Esophagus squamous epithelium (tissue), 5 donors: Measurements from ENCODE around the gene LRRC4C. TPM values are rescaled to one million over a fixed set of nuclear protein-coding genes. Genes with fewer than 3 reads are reported as not detected.

Source experiments
- DNase-seq: peaks from one replicate; lab custom pipeline; 2025; lab: John Stamatoyannopoulos, UW
- H3K27ac ChIP-seq, 4 donors: fragments of 200-600 bp; sonication (generic); one replicate each; pipeline ENCODE4 v1.5.1; 2016 to 2019; ENCODE audit warnings: mild to moderate bottlenecking in 1 of 4
- H3K27me3 ChIP-seq, 4 donors: fragments of 200-600 bp; sonication (generic); 1 replicate in 3 of 4; 2 replicates in 1 of 4; pipeline versions ENCODE4 v1.5.1 to v1.6.0; 2017 to 2021; ENCODE audit warnings: antibody characterized with exemption in 1 of 4
- H3K36me3 ChIP-seq, 3 donors: fragments of 200-600 bp; sonication (generic); one replicate each; pipeline ENCODE4 v1.5.1; 2016 to 2019
- H3K4me1 ChIP-seq, 3 donors: fragments of 200-600 bp; sonication (generic); one replicate each; pipeline ENCODE4 v1.5.1; 2017 to 2019
- H3K4me3 ChIP-seq, 4 donors: fragments of 200-600 bp; sonication (generic); 1 replicate in 3 of 4; 2 replicates in 1 of 4; pipeline ENCODE4 v1.5.1; 2016 to 2019; ENCODE audit warnings: mild to moderate bottlenecking in 2 of 4, moderate library complexity in 1 of 4
- H3K9me3 ChIP-seq, 3 donors: fragments of 200-600 bp; sonication (generic); one replicate each; pipeline ENCODE4 v1.5.1; 2016 to 2019
- CTCF ChIP-seq, 6 experiments: fragments of 450-650 bp in 4 of 6; fragments of 200-600 bp in 2 of 6; sonication (generic) in 2 of 6; IDR thresholded peaks; one replicate each; pipeline ENCODE4 v1.5.1; 2016 to 2019; ENCODE audit warnings: antibody characterized with exemption in 6 of 6, mild to moderate bottlenecking in 4 of 6, moderate library complexity in 4 of 6
- POLR2A ChIP-seq, 4 donors: fragments of 450-650 bp; IDR thresholded peaks; one replicate each; pipeline ENCODE4 v1.6.1; 2017; ENCODE audit warnings: antibody characterized with exemption in 4 of 4, mild to moderate bottlenecking in 4 of 4, moderate library complexity in 3 of 4
- WGBS, 2 donors: methylation state at CpG; one replicate each; pipeline ENCODE4 v1.1.5; 2018; 5-methylcytosine and 5-hydroxymethylcytosine counted together
- intact Hi-C: fragments of 100-400 bp; cut with DNase I; formaldehyde crosslinking; loops from one replicate; pipeline ENCODE4 v1.15.0; 2022
- total RNA-seq, 4 donors: library from RNA; depleted of rRNA; stranded (reverse); fragments of >200 nt; gene quantifications; one replicate each; pipeline ENCODE4 v1.1.0, GENCODE V29; 2016
- donor health status: DM: yes; HTN: yes; CAD: no.

Gene LRRC4C
- total RNA-seq, 4 donors from 2014 or later, result 0.09 to 0.38 (median 0.30) TPM; not detected in 1

GRCh38 chr11:40401132-40401853 is 1058.2 kb downstream of the LRRC4C start:
- no peak overlapping the region for H3K4me3 ChIP-seq
- no peak for DNase-seq
- TF ChIP-seq CTCF (IDR thresholded peaks at IDR 0.05) (no peak), POLR2A (IDR thresholded peaks at IDR 0.05) (no peak)
- no peaks in the 10 kb centered on the region for H3K36me3 ChIP-seq
- intact Hi-C loops, result no loop called here
- no peaks in the 10 kb centered on the region for H3K27me3 ChIP-seq
- H3K9me3 ChIP-seq, result no peaks in the 10 kb centered on the region
- 13 to 23% methylated on average over 4 of the region's 4 CpGs for WGBS, 2 donors
- no peaks in the 10 kb centered on the region for H3K4me1 ChIP-seq
- no peak overlapping the region for H3K27ac ChIP-seq

- H3K27ac ChIP-seq, result no peak overlapping the region
- H3K4me1 ChIP-seq, result no peaks in the 10 kb centered on the region
- DNase-seq, result no peak
- WGBS, 2 donors, result 25 to 28% methylated on average over 3 of the region's 3 CpGs
- no peaks in the 10 kb centered on the region for H3K9me3 ChIP-seq
- H3K4me3 ChIP-seq, result no peak overlapping the region
- no peaks in the 10 kb centered on the region for H3K36me3 ChIP-seq
- TF ChIP-seq POLR2A (IDR thresholded peaks at IDR 0.05) (no peak), CTCF (IDR thresholded peaks at IDR 0.05) (no peak)
- no peaks in the 10 kb centered on the region for H3K27me3 ChIP-seq
- intact Hi-C loops, result no loop called here
Observed at GRCh38 chr11:40397141-40397540, 1062.3 kb downstream of the LRRC4C start.

- 81% methylated on average over 3 of the region's 3 CpGs for WGBS, 2 donors
- no peak for TF ChIP-seq CTCF (IDR thresholded peaks at IDR 0.05)
- no peak for TF ChIP-seq POLR2A (IDR thresholded peaks at IDR 0.05)
- intact Hi-C loops, result no loop called here
Observed at GRCh38 chr11:40393511-40393910, 1065.9 kb downstream of the LRRC4C start.

GRCh38 chr11:40391679-40392078 is 1067.8 kb downstream of the LRRC4C start:
- no peak overlapping the region for H3K4me3 ChIP-seq
- DNase-seq, result no peak
- H3K27me3 ChIP-seq, result no peaks in the 10 kb centered on the region
- no peaks in the 10 kb centered on the region for H3K9me3 ChIP-seq
- H3K36me3 ChIP-seq, result no peaks in the 10 kb centered on the region
- no peak overlapping the region for H3K27ac ChIP-seq
- intact Hi-C loops, result no loop called here
- TF ChIP-seq POLR2A (IDR thresholded peaks at IDR 0.05) (no peak), CTCF (IDR thresholded peaks at IDR 0.05) (no peak)
- WGBS, 2 donors, result 70 to 77% methylated on average over 3 of the region's 3 CpGs
- H3K4me1 ChIP-seq, result no peaks in the 10 kb centered on the region

More at GRCh38 chr11:40393511-40393910, 1065.9 kb downstream of the LRRC4C start:
- Histone ChIP-seq H3K27ac (no peak overlapping the region), H3K4me3 (no peak overlapping the region), H3K27me3 (no peaks in the 10 kb centered on the region), H3K36me3 (no peaks in the 10 kb centered on the region), H3K9me3 (no peaks in the 10 kb centered on the region), H3K4me1 (no peaks in the 10 kb centered on the region)
- no peak for DNase-seq

GRCh38 chr11:40388097-40388818 is 1071.2 kb downstream of the LRRC4C start:
- WGBS, 2 donors, result 65% methylated on average over 4 of the region's 4 CpGs
- Histone ChIP-seq H3K36me3 (no peaks in the 10 kb centered on the region), H3K4me1 (no peaks in the 10 kb centered on the region), H3K27me3 (no peaks in the 10 kb centered on the region), H3K4me3 (no peak overlapping the region), H3K27ac (no peak overlapping the region), H3K9me3 (peaks cover 0 to 4% (median 0%) of the 10 kb centered on the region in 3 donors)
- no peak for DNase-seq
- intact Hi-C loops, result no loop called here
- no peak for TF ChIP-seq CTCF (IDR thresholded peaks at IDR 0.05)
- no peak for TF ChIP-seq POLR2A (IDR thresholded peaks at IDR 0.05)
